BLaER1 (cell line): Measurements from ENCODE around the gene CCNY.

Experiments
- H3K27ac ChIP-seq: shearing (Covaris generic); formaldehyde crosslinking; 2 replicates; pipeline ENCODE4 v1.8.1; 2022
- H3K27me3 ChIP-seq: shearing (Covaris generic); formaldehyde crosslinking; 2 replicates; pipeline ENCODE4 v1.8.1; 2022
- H3K36me3 ChIP-seq: shearing (Covaris generic); formaldehyde crosslinking; 2 replicates; pipeline ENCODE4 v1.8.1; 2022
- H3K4me1 ChIP-seq: shearing (Covaris generic); formaldehyde crosslinking; 2 replicates; pipeline ENCODE4 v1.8.1; 2022
- H3K4me2 ChIP-seq: shearing (Covaris generic); formaldehyde crosslinking; 2 replicates; pipeline ENCODE4 v1.8.1; 2022
- H3K4me3 ChIP-seq: shearing (Covaris generic); formaldehyde crosslinking; 2 replicates; pipeline ENCODE4 v1.8.1; 2022
- H3K9ac ChIP-seq: shearing (Covaris generic); formaldehyde crosslinking; 2 replicates; pipeline ENCODE4 v1.8.1; 2022
- H3K9me3 ChIP-seq: shearing (Covaris generic); formaldehyde crosslinking; 2 replicates; pipeline ENCODE4 v1.8.1; 2022
- H4K20me1 ChIP-seq: shearing (Covaris generic); formaldehyde crosslinking; 2 replicates; pipeline ENCODE4 v1.8.1; 2022
- Cebpa-rat ChIP-seq: shearing (Covaris generic); IDR thresholded peaks from 2 replicates; pipeline ENCODE4 v1.8.1; 2022

Gene CCNY

GRCh38 chr10:35390843-35391152, 54.5 kb downstream of the CCNY start:
- Histone ChIP-seq H4K20me1 (peaks cover 42% of the 10 kb centered on the region), H3K36me3 (peaks cover 49% of the 10 kb centered on the region), H3K9me3 (peaks cover 51% of the 10 kb centered on the region), H3K27me3 (no peaks in the 10 kb centered on the region), H3K4me2 (no peak overlapping the region), H3K4me3 (peak overlapping the region; percentile 18; the same call in 1 of the 2 replicates), H3K4me1 (peaks cover 54% of the 10 kb centered on the region), H3K9ac (no peak overlapping the region), H3K27ac (no peak overlapping the region)
- TF ChIP-seq Cebpa-rat: no peak

DNA sequence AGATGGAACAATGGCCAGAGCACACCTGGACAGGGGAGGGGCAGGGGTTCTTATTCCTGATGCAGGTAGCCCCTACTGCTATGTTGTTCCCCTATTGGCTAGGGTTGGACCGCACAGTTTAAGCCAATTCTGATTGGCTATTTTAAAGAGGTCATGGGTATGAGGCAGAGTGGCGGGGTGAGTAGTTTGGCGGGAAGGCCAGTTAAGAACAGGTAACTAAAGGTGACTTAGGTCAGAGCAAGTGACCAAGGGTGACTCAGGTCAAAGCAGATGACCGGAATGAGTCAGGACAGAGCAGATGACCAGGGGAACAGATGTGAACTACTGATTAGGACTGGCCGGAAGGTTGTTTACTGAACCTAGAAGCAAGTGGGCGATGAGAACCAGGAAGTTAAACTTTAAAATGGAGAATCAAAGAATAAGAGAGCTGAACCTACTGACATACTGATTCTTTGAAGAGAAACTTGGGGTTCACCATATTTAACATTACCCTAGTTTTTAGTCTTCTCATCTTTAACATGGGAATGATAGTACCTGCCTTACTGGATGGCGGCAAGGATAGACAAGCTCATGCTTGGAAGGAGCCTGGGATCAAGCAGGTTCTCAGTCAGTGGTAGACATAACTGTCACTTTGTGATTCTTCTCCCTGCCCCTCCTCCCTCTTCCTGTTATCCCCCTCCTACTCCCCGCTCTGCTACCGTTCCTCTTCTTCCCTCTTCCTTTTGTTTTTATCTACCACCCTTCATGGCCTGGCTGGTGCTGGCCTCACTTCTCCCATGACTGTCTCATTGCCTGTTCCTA, 55.0 kb downstream of the CCNY start:
- Histone ChIP-seq H3K4me3 (peak overlapping the region; percentile 18; the same call in 1 of the 2 replicates), H3K36me3 (peaks cover 52% of the 10 kb centered on the region), H3K27me3 (no peaks in the 10 kb centered on the region), H3K4me2 (peak overlapping the region; percentile 45), H3K4me1 (peaks cover 54% of the 10 kb centered on the region), H4K20me1 (peaks cover 47% of the 10 kb centered on the region), H3K27ac (no peak overlapping the region), H3K9me3 (peaks cover 47% of the 10 kb centered on the region), H3K9ac (no peak overlapping the region)
- no peak for TF ChIP-seq Cebpa-rat

GRCh38 chr10:35391954-35392262, 55.6 kb downstream of the CCNY start:
- Histone ChIP-seq H4K20me1 (peaks cover 53% of the 10 kb centered on the region), H3K36me3 (peaks cover 56% of the 10 kb centered on the region), H3K4me3 (no peak overlapping the region), H3K4me2 (no peak overlapping the region), H3K27me3 (no peaks in the 10 kb centered on the region), H3K4me1 (peaks cover 54% of the 10 kb centered on the region), H3K9ac (no peak overlapping the region), H3K27ac (no peak overlapping the region), H3K9me3 (peaks cover 47% of the 10 kb centered on the region)
- TF ChIP-seq Cebpa-rat: no peak

DNA sequence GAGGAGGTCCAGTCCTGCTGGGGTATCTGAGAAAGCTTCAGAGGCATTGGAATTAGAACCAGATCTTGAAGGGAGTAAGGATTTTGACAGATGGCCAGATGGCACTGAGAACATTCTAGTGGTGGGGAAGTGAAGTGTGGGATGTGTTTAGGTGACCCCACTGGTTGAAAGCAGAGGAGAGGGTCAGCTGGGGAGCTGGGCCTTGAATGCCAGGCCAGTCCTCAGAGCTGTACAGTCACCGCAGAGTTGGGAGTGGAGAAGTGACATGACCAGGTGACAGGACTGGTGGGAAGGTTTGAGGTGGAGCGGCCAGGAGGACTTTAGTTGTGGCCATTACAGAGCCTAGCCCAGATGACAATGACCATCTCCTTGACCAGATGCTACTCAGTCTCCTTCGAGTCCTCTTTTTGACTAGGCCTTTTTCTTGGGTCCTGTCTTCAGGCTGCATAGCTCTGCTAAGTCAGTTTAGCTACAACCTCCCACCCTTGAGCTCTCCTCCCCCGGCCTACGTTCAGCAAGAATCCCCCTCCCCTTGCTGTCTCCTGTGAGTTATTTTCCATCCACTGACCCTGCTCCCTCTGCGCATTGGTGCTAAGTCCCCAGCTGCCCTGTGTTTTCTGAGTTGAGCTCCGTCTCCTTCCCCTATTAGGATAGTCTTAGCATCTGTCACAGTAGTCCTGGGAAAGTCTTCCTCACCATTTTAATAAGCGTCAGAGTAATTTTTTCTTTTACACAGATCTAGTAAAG, 56.3 kb downstream of the CCNY start:
- Histone ChIP-seq H3K9me3 (peaks cover 41% of the 10 kb centered on the region), H3K9ac (no peak overlapping the region), H3K4me3 (no peak overlapping the region), H4K20me1 (peaks cover 55% of the 10 kb centered on the region), H3K27ac (no peak overlapping the region), H3K36me3 (peaks cover 56% of the 10 kb centered on the region), H3K4me2 (peak overlapping the region; percentile 9), H3K4me1 (peaks cover 54% of the 10 kb centered on the region), H3K27me3 (no peaks in the 10 kb centered on the region)
- TF ChIP-seq Cebpa-rat: no peak

DNA sequence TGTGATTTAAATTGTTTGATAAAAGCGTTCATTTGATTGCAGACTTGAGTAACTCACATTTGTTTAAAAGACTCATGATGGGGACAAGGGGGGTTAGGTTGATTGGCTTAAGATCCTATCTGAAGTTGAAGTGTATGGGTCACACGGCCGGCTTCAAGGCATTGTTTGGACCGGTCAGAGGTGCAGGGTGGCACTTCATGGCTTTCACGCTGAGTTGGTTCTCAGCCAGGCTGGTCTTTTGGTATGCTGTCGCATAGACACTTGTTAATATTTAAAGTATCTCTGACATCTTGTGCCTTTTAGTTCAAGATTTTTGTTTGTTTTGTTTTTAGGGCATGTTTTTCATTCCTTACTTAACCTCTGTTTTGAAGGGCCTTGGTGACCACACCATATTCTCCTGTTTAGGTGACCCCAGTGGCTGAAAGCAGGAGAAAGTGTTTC, 58.1 kb downstream of the CCNY start:
- no peak overlapping the region for H3K27ac ChIP-seq
- H3K4me2 ChIP-seq: no peak overlapping the region
- H3K27me3 ChIP-seq: no peaks in the 10 kb centered on the region
- H3K4me1 ChIP-seq: peaks cover 59% of the 10 kb centered on the region
- H3K9ac ChIP-seq: no peak overlapping the region
- H4K20me1 ChIP-seq: peaks cover 73% of the 10 kb centered on the region
- TF ChIP-seq Cebpa-rat: no peak
- no peak overlapping the region for H3K4me3 ChIP-seq
- peaks cover 53% of the 10 kb centered on the region for H3K36me3 ChIP-seq
- peaks cover 32% of the 10 kb centered on the region for H3K9me3 ChIP-seq

DNA sequence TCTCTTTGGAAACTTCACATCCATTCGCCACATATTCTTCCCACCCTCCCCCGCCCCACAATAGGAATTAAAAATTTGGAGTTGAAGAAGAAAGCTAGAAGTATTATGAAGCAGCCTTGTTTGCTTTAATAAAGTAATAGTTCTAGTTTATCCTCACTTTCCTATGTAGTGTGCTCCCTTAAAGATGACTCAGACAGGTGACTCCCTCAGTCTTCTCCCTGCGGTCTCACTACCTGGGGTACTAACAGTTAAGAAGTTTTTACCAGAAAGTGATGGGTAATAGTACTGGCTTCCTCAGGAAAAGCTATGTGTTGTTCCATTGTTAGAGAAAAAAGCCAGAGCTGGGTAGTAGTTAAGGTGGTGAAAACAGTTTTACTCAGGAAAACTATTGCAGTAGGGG, 58.6 kb downstream of the CCNY start:
- Histone ChIP-seq H3K4me3 (no peak overlapping the region), H3K4me1 (peaks cover 59% of the 10 kb centered on the region), H4K20me1 (peaks cover 78% of the 10 kb centered on the region), H3K27ac (no peak overlapping the region), H3K9ac (no peak overlapping the region), H3K36me3 (peaks cover 53% of the 10 kb centered on the region), H3K9me3 (peaks cover 32% of the 10 kb centered on the region), H3K4me2 (no peak overlapping the region), H3K27me3 (no peaks in the 10 kb centered on the region)
- TF ChIP-seq Cebpa-rat: no peak

GRCh38 chr10:35396560-35397434, 60.5 kb downstream of the CCNY start:
- Histone ChIP-seq H3K4me1 (peaks cover 50% of the 10 kb centered on the region), H3K9me3 (peaks cover 30% of the 10 kb centered on the region), H3K9ac (peak overlapping the region; percentile 25; the same call in 1 of the 2 replicates), H3K4me3 (no peak overlapping the region), H3K27ac (peak overlapping the region; percentile 40; the same call in 1 of the 2 replicates), H4K20me1 (peaks cover 78% of the 10 kb centered on the region), H3K36me3 (peaks cover 45% of the 10 kb centered on the region), H3K27me3 (no peaks in the 10 kb centered on the region), H3K4me2 (peak overlapping the region; percentile 18; the same call in 1 of the 2 replicates)
- no peak for TF ChIP-seq Cebpa-rat

- Histone ChIP-seq H4K20me1 (peaks cover 68% of the 10 kb centered on the region), H3K36me3 (peaks cover 45% of the 10 kb centered on the region), H3K4me2 (peak overlapping the region; percentile 18), H3K27ac (0 out of 2 replicates have a peak overlapping the region, but pooled peaks have one; percentile 27), H3K9me3 (peaks cover 42% of the 10 kb centered on the region), H3K27me3 (no peaks in the 10 kb centered on the region), H3K4me3 (no peak overlapping the region), H3K9ac (no peak overlapping the region), H3K4me1 (peaks cover 40% of the 10 kb centered on the region)
- no peak for TF ChIP-seq Cebpa-rat
Measured at GRCh38 chr10:35397953-35398352, 61.6 kb downstream of the CCNY start.

GRCh38 chr10:35398355-35398754, 62.0 kb downstream of the CCNY start:
- peaks cover 46% of the 10 kb centered on the region for H3K9me3 ChIP-seq

More at GRCh38 chr10:35398355-35398754, 62.0 kb downstream of the CCNY start:
- peaks cover 48% of the 10 kb centered on the region for H3K36me3 ChIP-seq
- no peak overlapping the region for H3K9ac ChIP-seq
- TF ChIP-seq Cebpa-rat: no peak
- no peak overlapping the region for H3K27ac ChIP-seq
- H3K4me1 ChIP-seq: peaks cover 36% of the 10 kb centered on the region
- H3K4me2 ChIP-seq: no peak overlapping the region
- no peaks in the 10 kb centered on the region for H3K27me3 ChIP-seq
- H3K4me3 ChIP-seq: no peak overlapping the region
- peaks cover 64% of the 10 kb centered on the region for H4K20me1 ChIP-seq
